OCI-LY7 (cell line): ENCODE results near the gene AFF2. TPM values are rescaled to one million over a fixed set of nuclear protein-coding genes. Genes with fewer than 3 reads are reported as not detected.
"Not testable (repeated sequence)": the region's sequence is repeated elsewhere in the genome, so short reads cannot be mapped to it uniquely, and the experiment has no call there.

ENCODE experiments used
- BruUV-seq: library from RNA; stranded (reverse); fragments of 400-500 nt; replicated peaks from 2 replicates; lab custom pipeline; 2021; lab: Mats Ljungman, UMichigan
- CTCF ChIA-PET: fragments of 300-600 bp; sonication (Branson Sonifier 250); formaldehyde crosslinking; loops from one replicate; lab custom pipeline; 2022; ENCODE audit warnings: antibody characterized with exemption; ENCODE audit not compliant: unreplicated experiment; lab: Charles Lee
- POLR2A ChIA-PET: fragments of 300-600 bp; sonication (Branson Sonifier 250); formaldehyde crosslinking; loops from one replicate; lab custom pipeline; 2022; ENCODE audit warnings: antibody characterized with exemption; lab: Charles Lee
- DNase-seq: peaks from one replicate; pipeline ENCODE4 v3.0.0-alpha.2; 2015; ENCODE audit warnings: low spot score
- H2AFZ ChIP-seq: fragments of 200-600 bp; sonication (generic), shearing (Covaris generic); 2 replicates; pipeline ENCODE4 v1.6.1; 2014; ENCODE audit warnings: mild to moderate bottlenecking, antibody characterized with exemption, low read length, moderate library complexity
- H3K27ac ChIP-seq: fragments of 200-600 bp; sonication (generic); 2 replicates; pipeline ENCODE4 v1.5.1; 2014; ENCODE audit warnings: mixed run types, low read depth, mild to moderate bottlenecking, moderate library complexity, low read length, inconsistent platforms; ENCODE audit not compliant: poor library complexity, severe bottlenecking
- H3K36me3 ChIP-seq: fragments of 200-600 bp; sonication (generic); 2 replicates; pipeline ENCODE4 v1.6.1; 2014; ENCODE audit warnings: mild to moderate bottlenecking, antibody characterized with exemption, low read length, moderate library complexity, mixed read lengths; ENCODE audit not compliant: insufficient read depth
- H3K4me1 ChIP-seq: fragments of 200-600 bp; sonication (generic); 2 replicates; pipeline ENCODE4 v1.5.1; 2014; ENCODE audit warnings: mild to moderate bottlenecking, low read length; ENCODE audit not compliant: insufficient read depth, poor library complexity, severe bottlenecking
- H3K4me2 ChIP-seq: fragments of 200-600 bp; sonication (generic); 2 replicates; pipeline ENCODE4 v1.6.1; 2014; ENCODE audit warnings: mild to moderate bottlenecking, low read length
- H3K4me3 ChIP-seq: fragments of 200-600 bp; sonication (generic); 2 replicates; pipeline ENCODE4 v1.5.1; 2014; ENCODE audit warnings: mild to moderate bottlenecking, low read depth, low read length; ENCODE audit not compliant: poor library complexity, severe bottlenecking
- H3K79me2 ChIP-seq: fragments of 200-600 bp; sonication (generic); 2 replicates; pipeline ENCODE4 v1.6.1; 2016; ENCODE audit warnings: low read depth, mild to moderate bottlenecking, low read length, moderate library complexity, mixed read lengths; ENCODE audit not compliant: insufficient read depth
- H3K9me2 ChIP-seq: fragments of 200-600 bp; sonication (generic); 2 replicates; pipeline ENCODE4 v1.6.1; 2016; ENCODE audit warnings: mild to moderate bottlenecking, low read length, mixed read lengths; ENCODE audit not compliant: insufficient read depth
- H3K9me3 ChIP-seq: fragments of 200-600 bp; sonication (generic); 2 replicates; pipeline ENCODE4 v1.6.1; 2014; ENCODE audit warnings: mild to moderate bottlenecking, mixed run types, low read length, mixed read lengths
- H4K20me1 ChIP-seq: fragments of 200-600 bp; sonication (generic); 2 replicates; pipeline ENCODE4 v1.6.1; 2014; ENCODE audit warnings: mild to moderate bottlenecking, antibody characterized with exemption, low read length, moderate library complexity, mixed read lengths; ENCODE audit not compliant: insufficient read depth
- EZH2phosphoT487 ChIP-seq: fragments of 200-600 bp; sonication (generic); IDR thresholded peaks from 2 replicates; pipeline ENCODE4 v1.6.1; 2018; ENCODE audit warnings: low read depth, borderline replicate concordance, mild to moderate bottlenecking, mixed run types, antibody characterized with exemption, low read length, moderate library complexity, mixed read lengths
- intact Hi-C: fragments of 100-400 bp; cut with micrococcal nuclease; formaldehyde crosslinking; loops from one replicate; pipeline ENCODE4 v1.10.0; 2022; ENCODE audit not compliant: unreplicated experiment
- total RNA-seq, 2 experiments: library from RNA; depleted of rRNA in 1 of 2; stranded (reverse); fragments of >200 nt in 1 of 2; shearing (Covaris generic) in 1 of 2; gene quantifications; 2 replicates each; pipeline ENCODE4 v1.2.3, GENCODE V29; 2014 to 2022
- TF ChIP-seq, protein P1 (sequence below): fragments of 200-600 bp; sonication (generic); conservative IDR thresholded peaks from 2 replicates; pipeline ENCODE4 v1.5.1; 2014; ENCODE audit warnings: mild to moderate bottlenecking, antibody characterized with exemption, low read length, moderate library complexity, mixed read lengths

Gene AFF2
- total RNA-seq, 2 experiments from 2014 or later = 102 to 106 TPM

- TF ChIP-seq, protein P1, sequence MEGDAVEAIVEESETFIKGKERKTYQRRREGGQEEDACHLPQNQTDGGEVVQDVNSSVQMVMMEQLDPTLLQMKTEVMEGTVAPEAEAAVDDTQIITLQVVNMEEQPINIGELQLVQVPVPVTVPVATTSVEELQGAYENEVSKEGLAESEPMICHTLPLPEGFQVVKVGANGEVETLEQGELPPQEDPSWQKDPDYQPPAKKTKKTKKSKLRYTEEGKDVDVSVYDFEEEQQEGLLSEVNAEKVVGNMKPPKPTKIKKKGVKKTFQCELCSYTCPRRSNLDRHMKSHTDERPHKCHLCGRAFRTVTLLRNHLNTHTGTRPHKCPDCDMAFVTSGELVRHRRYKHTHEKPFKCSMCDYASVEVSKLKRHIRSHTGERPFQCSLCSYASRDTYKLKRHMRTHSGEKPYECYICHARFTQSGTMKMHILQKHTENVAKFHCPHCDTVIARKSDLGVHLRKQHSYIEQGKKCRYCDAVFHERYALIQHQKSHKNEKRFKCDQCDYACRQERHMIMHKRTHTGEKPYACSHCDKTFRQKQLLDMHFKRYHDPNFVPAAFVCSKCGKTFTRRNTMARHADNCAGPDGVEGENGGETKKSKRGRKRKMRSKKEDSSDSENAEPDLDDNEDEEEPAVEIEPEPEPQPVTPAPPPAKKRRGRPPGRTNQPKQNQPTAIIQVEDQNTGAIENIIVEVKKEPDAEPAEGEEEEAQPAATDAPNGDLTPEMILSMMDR = no peak
- TF ChIP-seq EZH2phosphoT487 = no peak
- no peak overlapping the region for H3K4me2 ChIP-seq
- no peaks in the 10 kb centered on the region for H3K4me1 ChIP-seq
- ChIA-PET CTCF (no interaction called here), POLR2A (no interaction called here)
- DNase-seq = no peak
- no peaks in the 10 kb centered on the region for H3K9me3 ChIP-seq
- H4K20me1 ChIP-seq = no peaks in the 10 kb centered on the region
- intact Hi-C loops = no loop called here
- H3K9me2 ChIP-seq = no peaks in the 10 kb centered on the region
- H3K4me3 ChIP-seq = no peak overlapping the region
- H3K27ac ChIP-seq = no peak overlapping the region
- H2AFZ ChIP-seq = no peak overlapping the region
- no peaks in the 10 kb centered on the region for H3K79me2 ChIP-seq
- no TSS peak for BruUV-seq
- H3K36me3 ChIP-seq = peaks cover 43% of the 10 kb centered on the region
Observed at GRCh38 chrX:148903176-148903575, 402.8 kb downstream of the AFF2 start.

- no TSS peak for BruUV-seq
- Histone ChIP-seq H2AFZ (no peak overlapping the region), H3K9me3 (no peaks in the 10 kb centered on the region), H3K36me3 (peaks cover 51% of the 10 kb centered on the region), H4K20me1 (no peaks in the 10 kb centered on the region), H3K4me1 (no peaks in the 10 kb centered on the region), H3K4me3 (no peak overlapping the region), H3K9me2 (no peaks in the 10 kb centered on the region), H3K27ac (no peak overlapping the region), H3K4me2 (no peak overlapping the region), H3K79me2 (no peaks in the 10 kb centered on the region)
- POLR2A ChIA-PET = interaction anchor here (1.4 kb wide), 1 partner anchor 9 kb away, joined by 7 read pairs; no protein-coding TSS in a partner anchor
- DNase-seq = no peak
- no peak for TF ChIP-seq EZH2phosphoT487
- CTCF ChIA-PET = no interaction called here
- intact Hi-C loops = no loop called here
Observed at GRCh38 chrX:148904421-148905111, 404.1 kb downstream of the AFF2 start.

- H3K27ac ChIP-seq = no peak overlapping the region
- ChIA-PET POLR2A (interaction anchor here (0.6 kb wide), 2 partner anchors 755 to 1968 kb away, joined by 3 to 9 read pairs; no protein-coding TSS in a partner anchor), CTCF (no interaction called here)
- H3K79me2 ChIP-seq = no peaks in the 10 kb centered on the region
- intact Hi-C loops = no loop called here
- H3K9me3 ChIP-seq = no peaks in the 10 kb centered on the region
- no peaks in the 10 kb centered on the region for H3K9me2 ChIP-seq
- no peak overlapping the region for H2AFZ ChIP-seq
- no TSS peak for BruUV-seq
- DNase-seq = no peak
- H3K4me1 ChIP-seq = no peaks in the 10 kb centered on the region
- no peak overlapping the region for H3K4me2 ChIP-seq
- H4K20me1 ChIP-seq = no peaks in the 10 kb centered on the region
- no peak for TF ChIP-seq EZH2phosphoT487
- TF ChIP-seq, protein P1 = no peak
- peaks cover 51% of the 10 kb centered on the region for H3K36me3 ChIP-seq
- no peak overlapping the region for H3K4me3 ChIP-seq
Observed at GRCh38 chrX:148905400-148905799, 405.0 kb downstream of the AFF2 start.

GRCh38 chrX:148906628-148907027 lies 406.2 kb downstream of the AFF2 start:
- H2AFZ ChIP-seq, BruUV-seq, H3K79me2 ChIP-seq, H3K27ac ChIP-seq, H3K4me3 ChIP-seq, DNase-seq, H3K9me2 ChIP-seq, H4K20me1 ChIP-seq, CTCF ChIA-PET, H3K4me2 ChIP-seq, H3K9me3 ChIP-seq, intact Hi-C loops, H3K4me1 ChIP-seq: not testable (repeated sequence)
- peaks cover 51% of the 10 kb centered on the region for H3K36me3 ChIP-seq
- POLR2A ChIA-PET = interaction anchor here (0.7 kb wide), 1 partner anchor 18 kb away, joined by 3 read pairs; no protein-coding TSS in a partner anchor
